CD4-positive, alpha-beta T cell treated with Interleukin-1 beta for 1 hour (primary cell): ENCODE measurements around the gene GUCY1A2.
"Not testable (repeated sequence)": the region's sequence is repeated elsewhere in the genome, so short reads cannot be mapped to it uniquely, and the experiment has no call there.

ENCODE experiments used
- DNase-seq, 2 donors: peaks; one replicate each; pipeline ENCODE4 v3.0.0-alpha.2; 2020 to 2022

Gene GUCY1A2

GRCh38 chr11:106828976-106829375 lies 189.3 kb downstream of the GUCY1A2 start:
- DNase-seq: no peak

GRCh38 chr11:106828576-106828975 lies 189.7 kb downstream of the GUCY1A2 start:
- DNase-seq: no peak

- no peak for DNase-seq
Measured at GRCh38 chr11:106827687-106828086, 190.6 kb downstream of the GUCY1A2 start.

GRCh38 chr11:106826558-106826957 lies 191.7 kb downstream of the GUCY1A2 start:
- not testable (repeated sequence) for DNase-seq

- no peak for DNase-seq
Measured at GRCh38 chr11:106821826-106822225, 196.4 kb downstream of the GUCY1A2 start.

- DNase-seq: no peak
Measured at GRCh38 chr11:106821291-106821690, 197.0 kb downstream of the GUCY1A2 start.

- no peak for DNase-seq
Measured at GRCh38 chr11:106818443-106818842, 199.8 kb downstream of the GUCY1A2 start.

GRCh38 chr11:106815209-106815608 lies 203.1 kb downstream of the GUCY1A2 start:
- no peak for DNase-seq

GRCh38 chr11:106813806-106814205 lies 204.5 kb downstream of the GUCY1A2 start:
- DNase-seq: no peak

- DNase-seq: no peak
Measured at GRCh38 chr11:106794058-106794457, 224.2 kb downstream of the GUCY1A2 start.

GRCh38 chr11:106789406-106789805 lies 228.9 kb downstream of the GUCY1A2 start:
- no peak for DNase-seq

GRCh38 chr11:106787454-106787853 lies 230.8 kb downstream of the GUCY1A2 start:
- DNase-seq: no peak

- DNase-seq: no peak
Measured at GRCh38 chr11:106785913-106786650, 232.2 kb downstream of the GUCY1A2 start.

- DNase-seq: not testable (repeated sequence)
Measured at GRCh38 chr11:106777302-106777701, 241.0 kb downstream of the GUCY1A2 start.

GRCh38 chr11:106770489-106771085 lies 247.7 kb downstream of the GUCY1A2 start:
- no peak for DNase-seq

GRCh38 chr11:106765469-106766258 lies 252.6 kb downstream of the GUCY1A2 start:
- no peak for DNase-seq

GRCh38 chr11:106763501-106763900 lies 254.8 kb downstream of the GUCY1A2 start:
- DNase-seq: no peak

- no peak for DNase-seq
Measured at GRCh38 chr11:106761745-106762144, 256.5 kb downstream of the GUCY1A2 start.

- DNase-seq: no peak
Measured at GRCh38 chr11:106761240-106761639, 257.0 kb downstream of the GUCY1A2 start.

- DNase-seq: no peak
Measured at GRCh38 chr11:106748059-106748458, 270.2 kb downstream of the GUCY1A2 start.

- DNase-seq: no peak
Measured at GRCh38 chr11:106745941-106746340, 272.3 kb downstream of the GUCY1A2 start.

- no peak for DNase-seq
Measured at GRCh38 chr11:106733635-106734034, 284.6 kb downstream of the GUCY1A2 start.

- DNase-seq: no peak
Measured at GRCh38 chr11:106728859-106729258, 289.4 kb downstream of the GUCY1A2 start.

- DNase-seq: no peak
Measured at GRCh38 chr11:106728379-106728778, 289.9 kb downstream of the GUCY1A2 start.
